ENCODE data around the gene INSM1.
"Not testable (repeated sequence)": the region's sequence is repeated elsewhere in the genome, so short reads cannot be mapped to it uniquely, and the experiment has no call there.

The INSM1 gene

GRCh38 chr20:20367575-20368417, at the start of gene INSM1:
INSM1 (plus strand) TSS chr20:20368104; CDS start chr20:20368268, 164 bp downstream.
- in situ Hi-C loops (cut with MboI; ENCODE audit: low sequenced_read_pairs): no loop called here

- in situ Hi-C loops (cut with MboI; ENCODE audit: low sequenced_read_pairs): no loop called here
These were observed 49.3 kb upstream of the INSM1 start for GRCh38 chr20:20318365-20319161.

GRCh38 chr20:20321134-20321533, 46.8 kb upstream of the INSM1 start:
- in situ Hi-C loops (cut with MboI; ENCODE audit: low sequenced_read_pairs): no loop called here

GRCh38 chr20:20321917-20322316, 46.0 kb upstream of the INSM1 start:
- in situ Hi-C loops (cut with MboI; ENCODE audit: low sequenced_read_pairs): no loop called here

- in situ Hi-C loops (cut with MboI; ENCODE audit: low sequenced_read_pairs): no loop called here
These were observed 45.0 kb upstream of the INSM1 start for GRCh38 chr20:20322912-20323311.

GRCh38 chr20:20327746-20328145, 40.2 kb upstream of the INSM1 start:
- in situ Hi-C loops (cut with MboI; ENCODE audit: low sequenced_read_pairs): no loop called here

- in situ Hi-C loops (cut with MboI; ENCODE audit: low sequenced_read_pairs): no loop called here
These were observed 38.3 kb upstream of the INSM1 start for GRCh38 chr20:20329564-20329963.

- in situ Hi-C loops (cut with MboI; ENCODE audit: low sequenced_read_pairs): no loop called here
These were observed 36.7 kb upstream of the INSM1 start for GRCh38 chr20:20331156-20331555.

GRCh38 chr20:20331817-20332216, 36.1 kb upstream of the INSM1 start:
- in situ Hi-C loops (cut with MboI; ENCODE audit: low sequenced_read_pairs): no loop called here

- in situ Hi-C loops (cut with MboI; ENCODE audit: low sequenced_read_pairs): no loop called here
These were observed 34.0 kb upstream of the INSM1 start for GRCh38 chr20:20333866-20334265.

GRCh38 chr20:20334489-20334888, 33.4 kb upstream of the INSM1 start:
- in situ Hi-C loops (cut with MboI; ENCODE audit: low sequenced_read_pairs): no loop called here

- in situ Hi-C loops (cut with MboI; ENCODE audit: low sequenced_read_pairs): no loop called here
These were observed 29.7 kb upstream of the INSM1 start for GRCh38 chr20:20338133-20338730.

- in situ Hi-C loops (cut with MboI; ENCODE audit: low sequenced_read_pairs): no loop called here
These were observed 27.5 kb upstream of the INSM1 start for GRCh38 chr20:20340443-20340842.

- in situ Hi-C loops (cut with MboI; ENCODE audit: low sequenced_read_pairs): no loop called here
These were observed 26.5 kb upstream of the INSM1 start for GRCh38 chr20:20341371-20341770.

GRCh38 chr20:20342066-20342465, 25.8 kb upstream of the INSM1 start:
- in situ Hi-C loops (cut with MboI; ENCODE audit: low sequenced_read_pairs): no loop called here

- in situ Hi-C loops (cut with MboI; ENCODE audit: low sequenced_read_pairs): no loop called here
These were observed 24.0 kb upstream of the INSM1 start for GRCh38 chr20:20343932-20344331.

- in situ Hi-C loops (cut with MboI; ENCODE audit: low sequenced_read_pairs): no loop called here
These were observed 23.4 kb upstream of the INSM1 start for GRCh38 chr20:20344476-20344875.

- in situ Hi-C loops (cut with MboI; ENCODE audit: low sequenced_read_pairs): no loop called here
These were observed 14.3 kb upstream of the INSM1 start for GRCh38 chr20:20353576-20353975.

GRCh38 chr20:20355503-20355902, 12.4 kb upstream of the INSM1 start:
- in situ Hi-C loops (cut with MboI; ENCODE audit: low sequenced_read_pairs): not testable (repeated sequence)

- in situ Hi-C loops (cut with MboI; ENCODE audit: low sequenced_read_pairs): no loop called here
These were observed 9.1 kb upstream of the INSM1 start for GRCh38 chr20:20358801-20359200.

- in situ Hi-C loops (cut with MboI; ENCODE audit: low sequenced_read_pairs): no loop called here
These were observed 8.3 kb upstream of the INSM1 start for GRCh38 chr20:20359628-20360027.

- in situ Hi-C loops (cut with MboI; ENCODE audit: low sequenced_read_pairs): no loop called here
These were observed 7.4 kb upstream of the INSM1 start for GRCh38 chr20:20360464-20360863.

Data from HL-60/S4 treated with retinoic acid at 250 ng/mL for 4 days and 3 days (cell line).